GM18507 (cell line): ENCODE data around the gene SNX30.
A peak's percentile ranks its signal among the peaks of the same experiment; 100 is the strongest.

ENCODE experiments used
- DNase-seq: peaks from one replicate; pipeline ENCODE4 v3.0.0; 2011; ENCODE audit warnings: low read depth; ENCODE audit not compliant: insufficient read length; ENCODE audit errors: extremely low spot score
- FAIRE-seq: peaks from 2 replicates; lab custom pipeline; 2011; peaks lifted over from hg19 to GRCh38; lab: Jason Lieb, UNC

SNX30 gene

GRCh38 chr9:112848316-112849151 lies 98.0 kb downstream of the SNX30 start:
- no peak for DNase-seq
- no peak for FAIRE-seq

- no peak for FAIRE-seq
- no peak for DNase-seq
Observed at GRCh38 chr9:112849363-112849922, 98.9 kb downstream of the SNX30 start.

- no peak for FAIRE-seq
- no peak for DNase-seq
Observed at GRCh38 chr9:112850840-112851239, 100.3 kb downstream of the SNX30 start.

- FAIRE-seq (no peak), DNase-seq (no peak)
Observed at GRCh38 chr9:112852741-112853504, 102.4 kb downstream of the SNX30 start.

- FAIRE-seq (no peak), DNase-seq (no peak)
Observed at GRCh38 chr9:112853882-112854585, 103.5 kb downstream of the SNX30 start.

- FAIRE-seq = no peak
- no peak for DNase-seq
Observed at GRCh38 chr9:112854657-112855056, 104.1 kb downstream of the SNX30 start.

- FAIRE-seq (no peak), DNase-seq (no peak)
Observed at GRCh38 chr9:112856200-112856599, 105.6 kb downstream of the SNX30 start.

GRCh38 chr9:112856843-112857242 lies 106.3 kb downstream of the SNX30 start:
- DNase-seq = no peak
- no peak for FAIRE-seq

- DNase-seq (no peak), FAIRE-seq (no peak)
Observed at GRCh38 chr9:112858005-112858404, 107.4 kb downstream of the SNX30 start.

- DNase-seq (no peak), FAIRE-seq (peak; percentile 47)
Observed at GRCh38 chr9:112858625-112859147, 108.1 kb downstream of the SNX30 start.

- no peak for FAIRE-seq
Observed at GRCh38 chr9:112860451-112860850, 109.9 kb downstream of the SNX30 start.

GRCh38 chr9:112861155-112861554 lies 110.6 kb downstream of the SNX30 start:
- FAIRE-seq = no peak

More at GRCh38 chr9:112860451-112860850, 109.9 kb downstream of the SNX30 start:
- DNase-seq = no peak

GRCh38 chr9:112861638-112862555 lies 111.3 kb downstream of the SNX30 start:
- no peak for DNase-seq
- FAIRE-seq = no peak

More at GRCh38 chr9:112861155-112861554, 110.6 kb downstream of the SNX30 start:
- no peak for DNase-seq

- DNase-seq (no peak), FAIRE-seq (no peak)
Observed at GRCh38 chr9:112863214-112863613, 112.7 kb downstream of the SNX30 start.

- DNase-seq = no peak
- FAIRE-seq = no peak
Observed at GRCh38 chr9:112863746-112864145, 113.2 kb downstream of the SNX30 start.

- FAIRE-seq (no peak), DNase-seq (no peak)
Observed at GRCh38 chr9:112864403-112864802, 113.8 kb downstream of the SNX30 start.

GRCh38 chr9:112864982-112865381 lies 114.4 kb downstream of the SNX30 start:
- FAIRE-seq = no peak
- DNase-seq = no peak

GRCh38 chr9:112866662-112867274 lies 116.2 kb downstream of the SNX30 start:
- no peak for FAIRE-seq

More at GRCh38 chr9:112866662-112867274, 116.2 kb downstream of the SNX30 start:
- no peak for DNase-seq
